DLD1 (cell line): Measurements from ENCODE around the gene NRXN3.

Experiments used
- in situ Hi-C: cut with HindIII; loops from 2 replicates; pipeline ENCODE4 v1.10.0; 2017; ENCODE audit warnings: low sequenced_read_pairs

Gene NRXN3

GRCh38 chr14:78316786-78317185, 146.6 kb downstream of the NRXN3 start:
- in situ Hi-C loops: no loop called here

GRCh38 chr14:78319406-78319805, 149.2 kb downstream of the NRXN3 start:
- in situ Hi-C loops: no loop called here

GRCh38 chr14:78319887-78320635, 149.9 kb downstream of the NRXN3 start:
- in situ Hi-C loops: no loop called here

- in situ Hi-C loops: no loop called here
Measured at GRCh38 chr14:78324353-78324752, 154.2 kb downstream of the NRXN3 start.

- in situ Hi-C loops: no loop called here
Measured at GRCh38 chr14:78325911-78326310, 155.7 kb downstream of the NRXN3 start.

GRCh38 chr14:78327426-78328221, 157.5 kb downstream of the NRXN3 start:
- in situ Hi-C loops: no loop called here

GRCh38 chr14:78329371-78329770, 159.2 kb downstream of the NRXN3 start:
- in situ Hi-C loops: no loop called here

- in situ Hi-C loops: no loop called here
Measured at GRCh38 chr14:78335531-78335930, 165.4 kb downstream of the NRXN3 start.

GRCh38 chr14:78340250-78340649, 170.1 kb downstream of the NRXN3 start:
- in situ Hi-C loops: no loop called here

GRCh38 chr14:78341827-78342389, 171.7 kb downstream of the NRXN3 start:
- in situ Hi-C loops: no loop called here

- in situ Hi-C loops: no loop called here
Measured at GRCh38 chr14:78342879-78343278, 172.7 kb downstream of the NRXN3 start.

- in situ Hi-C loops: no loop called here
Measured at GRCh38 chr14:78344290-78344689, 174.1 kb downstream of the NRXN3 start.

GRCh38 chr14:78345131-78345744, 175.1 kb downstream of the NRXN3 start:
- in situ Hi-C loops: no loop called here

GRCh38 chr14:78346747-78347146, 176.6 kb downstream of the NRXN3 start:
- in situ Hi-C loops: no loop called here

GRCh38 chr14:78355109-78355508, 184.9 kb downstream of the NRXN3 start:
- in situ Hi-C loops: no loop called here

GRCh38 chr14:78356391-78356790, 186.2 kb downstream of the NRXN3 start:
- in situ Hi-C loops: no loop called here

- in situ Hi-C loops: no loop called here
Measured at GRCh38 chr14:78358591-78358990, 188.4 kb downstream of the NRXN3 start.

- in situ Hi-C loops: no loop called here
Measured at GRCh38 chr14:78359581-78359980, 189.4 kb downstream of the NRXN3 start.

- in situ Hi-C loops: no loop called here
Measured at GRCh38 chr14:78363008-78363407, 192.8 kb downstream of the NRXN3 start.

GRCh38 chr14:78367355-78367754, 197.2 kb downstream of the NRXN3 start:
- in situ Hi-C loops: no loop called here

GRCh38 chr14:78383060-78383459, 212.9 kb downstream of the NRXN3 start:
- in situ Hi-C loops: no loop called here
